GM10266 (cell line): ENCODE measurements around the gene RTF1.
A peak's percentile ranks its signal among the peaks of the same experiment; 100 is the strongest.

Experiments
- DNase-seq: peaks from one replicate; pipeline ENCODE4 v3.0.0; 2012; ENCODE audit errors: extremely low spot score
- TF ChIP-seq, protein P1 (sequence below): IDR thresholded peaks from 2 replicates; pipeline ENCODE4 v1.5.1; 2012; ENCODE audit warnings: mild to moderate bottlenecking, low read depth; ENCODE audit not compliant: control insufficient read depth, insufficient read depth; ENCODE audit errors: missing control alignments

Gene RTF1

DNA sequence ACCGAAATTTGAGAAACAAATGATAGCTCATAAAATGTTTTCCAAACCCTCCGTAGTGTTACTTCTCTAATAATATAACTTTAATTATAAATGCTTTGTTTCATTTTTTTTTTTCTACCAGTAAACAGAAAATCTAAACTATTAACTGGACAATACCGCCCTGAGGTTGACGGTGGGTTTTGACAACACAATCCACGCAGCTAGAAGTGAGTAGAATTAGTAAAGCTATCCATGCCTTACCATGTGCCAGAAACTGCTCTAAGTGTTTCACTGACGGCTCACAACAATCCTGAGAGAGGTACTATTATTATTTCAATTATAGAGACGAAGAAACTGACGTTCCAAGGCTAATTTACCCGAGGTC lies 15.0 kb upstream of the RTF1 start:
- no peak for DNase-seq
- TF ChIP-seq, protein P1, sequence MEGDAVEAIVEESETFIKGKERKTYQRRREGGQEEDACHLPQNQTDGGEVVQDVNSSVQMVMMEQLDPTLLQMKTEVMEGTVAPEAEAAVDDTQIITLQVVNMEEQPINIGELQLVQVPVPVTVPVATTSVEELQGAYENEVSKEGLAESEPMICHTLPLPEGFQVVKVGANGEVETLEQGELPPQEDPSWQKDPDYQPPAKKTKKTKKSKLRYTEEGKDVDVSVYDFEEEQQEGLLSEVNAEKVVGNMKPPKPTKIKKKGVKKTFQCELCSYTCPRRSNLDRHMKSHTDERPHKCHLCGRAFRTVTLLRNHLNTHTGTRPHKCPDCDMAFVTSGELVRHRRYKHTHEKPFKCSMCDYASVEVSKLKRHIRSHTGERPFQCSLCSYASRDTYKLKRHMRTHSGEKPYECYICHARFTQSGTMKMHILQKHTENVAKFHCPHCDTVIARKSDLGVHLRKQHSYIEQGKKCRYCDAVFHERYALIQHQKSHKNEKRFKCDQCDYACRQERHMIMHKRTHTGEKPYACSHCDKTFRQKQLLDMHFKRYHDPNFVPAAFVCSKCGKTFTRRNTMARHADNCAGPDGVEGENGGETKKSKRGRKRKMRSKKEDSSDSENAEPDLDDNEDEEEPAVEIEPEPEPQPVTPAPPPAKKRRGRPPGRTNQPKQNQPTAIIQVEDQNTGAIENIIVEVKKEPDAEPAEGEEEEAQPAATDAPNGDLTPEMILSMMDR = no peak

DNA sequence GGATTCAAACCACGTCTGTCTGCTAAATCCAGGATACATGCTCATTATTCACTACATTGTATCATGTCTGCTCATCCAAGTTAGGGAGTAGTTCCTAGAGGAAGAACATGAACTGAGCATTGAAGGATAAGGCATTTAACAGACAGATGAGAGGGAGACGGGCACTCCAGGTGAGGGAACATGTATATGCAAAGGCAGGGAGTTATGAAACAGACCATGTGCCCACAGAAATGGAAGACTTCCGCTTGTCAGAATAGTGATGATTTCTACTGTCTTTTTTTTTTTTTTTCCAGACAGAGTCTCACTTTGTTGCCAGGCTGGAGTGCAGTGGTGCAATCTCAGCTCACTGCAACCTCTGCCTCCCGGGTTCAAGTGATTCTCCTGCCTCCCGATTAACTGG lies 9.6 kb upstream of the RTF1 start:
- TF ChIP-seq, protein P1 = no peak
- DNase-seq = no peak

DNA sequence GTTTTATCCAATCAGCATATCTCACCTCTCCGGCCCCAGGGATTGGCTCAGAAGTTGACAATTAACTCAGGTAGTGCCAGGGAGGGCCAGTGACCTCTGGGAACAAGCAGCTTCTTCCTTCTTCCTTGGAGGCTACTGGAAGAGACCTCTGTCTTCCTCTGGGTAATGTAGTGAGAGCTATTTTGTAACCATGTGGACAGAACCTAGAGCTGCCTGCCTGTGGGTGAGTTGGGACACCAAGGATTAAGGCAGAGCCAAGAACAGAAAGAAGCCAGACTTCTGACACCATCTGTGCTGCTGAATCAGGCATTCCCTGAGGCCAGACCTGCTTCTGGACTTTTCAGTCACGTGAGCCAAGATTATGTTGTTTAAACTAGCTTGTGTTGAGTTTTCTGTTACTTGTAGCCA lies 8.7 kb upstream of the RTF1 start:
- DNase-seq = no peak

DNA sequence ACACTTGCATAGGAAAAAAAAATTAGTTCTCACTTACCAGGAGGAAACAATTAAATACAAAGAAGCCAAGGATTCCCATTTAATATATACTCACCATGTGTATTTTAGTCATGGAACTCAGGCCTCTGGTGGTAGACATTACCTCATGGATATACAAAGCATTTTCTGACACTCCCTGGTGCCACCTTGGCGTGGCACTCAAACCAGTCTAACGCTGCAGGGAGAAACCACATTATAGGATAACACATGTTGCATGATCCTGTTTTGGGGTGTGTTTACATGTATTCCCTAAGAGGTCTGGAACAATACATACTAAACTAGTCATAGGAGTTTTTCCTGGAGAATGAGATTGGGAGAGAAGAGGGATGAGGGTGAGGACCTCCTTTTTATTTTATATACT lies 5.9 kb upstream of the RTF1 start:
- TF ChIP-seq, protein P1 = no peak
- DNase-seq = no peak

More for the DNA sequence above, 8.7 kb upstream of the RTF1 start:
- TF ChIP-seq, protein P1 = no peak

DNA sequence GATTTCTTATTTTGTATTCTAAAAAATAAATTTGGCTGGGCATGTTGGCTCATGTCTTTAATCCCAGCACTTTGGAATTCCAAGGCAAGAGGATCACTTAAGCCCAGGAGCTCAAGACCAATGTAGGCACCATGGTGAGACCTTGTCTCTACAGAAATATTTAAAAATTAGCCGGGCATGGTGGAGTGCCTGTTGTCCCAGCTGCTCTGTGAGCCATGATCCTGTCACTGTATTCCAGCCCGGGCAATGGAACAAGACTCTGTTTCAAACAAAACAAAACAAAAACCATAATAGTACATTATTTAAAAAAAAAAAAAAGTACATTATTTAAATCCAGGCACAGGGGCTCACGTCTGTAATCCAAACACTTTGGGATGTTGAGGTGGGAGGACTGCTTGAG lies 5.5 kb upstream of the RTF1 start:
- DNase-seq = no peak
- TF ChIP-seq, protein P1 = no peak

DNA sequence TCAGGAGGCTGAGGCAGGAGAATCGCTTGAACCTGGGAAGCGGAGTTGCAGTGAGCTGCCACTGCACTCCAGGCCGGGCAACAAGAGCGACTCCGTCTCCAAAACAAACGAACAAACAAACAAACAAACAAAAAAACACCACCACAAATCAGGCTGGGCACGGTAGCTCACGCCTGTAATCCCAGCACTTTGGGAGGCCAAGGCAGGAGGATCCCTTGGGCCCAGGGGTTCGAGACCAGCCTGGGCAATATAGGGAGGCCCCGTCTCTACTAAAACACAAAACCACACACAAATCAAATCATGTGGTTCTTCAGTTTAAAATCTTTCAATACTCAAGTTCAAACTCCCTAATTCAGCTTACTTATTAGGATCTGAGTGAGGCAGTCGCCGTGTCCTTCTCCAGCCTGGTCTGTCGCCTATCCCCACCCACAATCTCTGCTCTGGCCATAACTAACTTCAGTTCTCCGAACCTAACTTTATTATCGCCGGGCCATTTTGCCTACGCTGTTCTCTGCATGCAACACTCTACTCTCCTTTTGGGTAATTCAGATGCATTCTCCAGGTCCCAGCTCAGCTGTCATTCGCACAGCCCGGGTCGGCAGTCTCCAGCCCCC lies 660 bp upstream of the RTF1 start:
- no peak for DNase-seq

DNA sequence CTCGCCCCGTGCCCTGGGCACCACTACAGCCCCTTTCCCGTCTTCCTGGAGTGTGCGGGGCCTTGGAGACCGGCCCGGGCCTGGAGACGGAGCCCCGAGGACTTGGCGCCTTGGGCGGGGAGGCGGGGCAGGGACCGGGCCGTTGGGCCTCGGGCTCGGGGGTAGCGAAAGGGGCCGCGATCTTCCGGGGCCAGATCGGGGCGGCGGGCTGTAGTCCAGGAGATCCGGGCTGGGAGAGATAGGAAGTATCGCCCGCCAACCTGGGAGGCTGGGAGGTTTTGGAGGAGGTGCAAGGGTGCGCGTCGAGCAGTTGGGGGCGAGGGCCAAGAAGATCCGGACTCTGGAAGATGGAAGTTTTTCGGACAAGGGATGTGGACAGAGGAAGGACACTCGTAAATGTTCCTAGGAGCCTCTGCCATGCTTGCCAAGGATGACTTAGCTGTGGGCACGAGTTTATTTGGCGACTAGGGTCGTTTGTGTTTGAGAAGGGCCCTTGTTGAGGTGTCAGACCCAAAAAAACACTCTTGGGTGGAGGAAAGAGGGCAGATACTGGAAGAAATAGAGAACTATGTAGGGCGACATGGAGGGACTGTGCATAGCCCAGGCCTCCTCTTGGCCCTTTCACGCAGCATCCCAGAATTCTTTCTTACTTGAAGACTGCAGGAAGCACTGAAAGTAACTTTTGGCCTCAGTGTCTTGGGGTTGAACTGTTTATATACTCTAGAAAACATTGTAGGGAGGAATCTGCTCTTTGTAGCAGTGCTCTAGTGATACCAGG lies 712 bp downstream of the RTF1 start:
- TF ChIP-seq, protein P1 = no peak
- DNase-seq = peak; percentile 33

More for the DNA sequence above, 660 bp upstream of the RTF1 start:
- TF ChIP-seq, protein P1 = no peak
